Head of caudate nucleus (tissue), 42 donors: Measurements from ENCODE around the gene SSTR4.

Experiments used
- DNase-seq, 42 donors: peaks; one replicate each; pipeline versions ENCODE4 v3.0.0 to v3.0.0-alpha.2; 2020 to 2021; ENCODE audit warnings: mixed read lengths in 7 of 42
- intact Hi-C: fragments of 100-400 bp; cut with DNase I; formaldehyde crosslinking; loops from one replicate; pipeline ENCODE4 v1.15.0; 2022

The SSTR4 gene

DNA sequence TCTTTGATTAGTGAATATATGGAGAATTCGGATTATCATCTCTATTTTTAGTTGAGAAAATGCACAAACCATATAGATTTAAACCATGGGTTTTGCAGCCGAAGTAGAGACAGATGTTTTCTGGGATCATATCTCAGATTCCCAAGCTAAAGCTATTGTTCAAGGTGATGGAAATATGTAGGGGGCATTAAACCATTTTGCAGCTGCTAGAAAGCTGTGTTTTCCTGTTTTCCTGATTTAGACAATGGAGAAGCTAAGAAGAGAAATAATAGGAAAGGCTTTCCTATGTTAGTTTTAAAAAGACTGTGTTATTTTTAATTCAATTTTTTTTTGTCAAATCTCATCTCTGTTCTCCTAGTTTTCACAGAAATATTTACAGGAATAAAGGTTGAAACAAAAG lies 44.8 kb downstream of the SSTR4 start:
- intact Hi-C loops: no loop called here
- DNase-seq: no peak

- intact Hi-C loops: no loop called here
- DNase-seq: no peak
Measured at GRCh38 chr20:23080521-23080920, 45.4 kb downstream of the SSTR4 start.

- DNase-seq: no peak
- intact Hi-C loops: no loop called here
Measured at GRCh38 chr20:23081263-23081819, 46.2 kb downstream of the SSTR4 start.

DNA sequence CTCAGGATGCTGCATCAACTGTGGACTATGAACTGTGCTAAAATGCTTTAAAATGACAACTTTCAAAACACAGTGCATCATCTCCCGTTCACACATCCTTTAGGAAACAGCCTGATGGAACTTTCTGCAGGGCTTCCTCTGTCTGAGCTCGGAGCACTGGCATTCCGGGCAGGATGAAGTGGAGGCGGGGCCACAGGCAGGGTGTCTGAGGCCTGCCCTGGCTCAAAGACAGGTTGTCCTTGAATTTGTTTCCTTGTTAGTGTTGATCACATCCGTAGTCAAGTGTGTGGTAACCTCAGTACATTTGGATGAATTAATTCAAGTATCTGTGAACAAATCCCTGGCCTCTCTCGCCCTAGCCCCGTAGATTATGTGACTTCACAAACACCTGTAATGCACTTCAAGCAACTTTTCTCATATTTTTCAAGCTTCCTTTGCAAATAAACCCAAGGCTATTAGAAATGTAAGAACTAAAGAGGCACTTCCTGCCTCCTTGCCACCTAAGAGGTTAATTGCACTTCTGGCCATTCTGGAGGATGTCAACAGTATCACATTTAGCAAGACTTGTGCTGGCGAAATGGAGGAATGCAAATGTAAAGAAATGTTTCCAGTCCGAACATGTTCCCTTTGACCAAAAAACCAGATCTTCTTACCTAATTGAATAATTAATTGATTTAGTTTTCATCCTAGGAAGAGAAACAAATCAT lies 47.9 kb downstream of the SSTR4 start:
- DNase-seq: no peak
- intact Hi-C loops: no loop called here

GRCh38 chr20:23083553-23084220 lies 48.6 kb downstream of the SSTR4 start:
- intact Hi-C loops: no loop called here
- no peak for DNase-seq

DNA sequence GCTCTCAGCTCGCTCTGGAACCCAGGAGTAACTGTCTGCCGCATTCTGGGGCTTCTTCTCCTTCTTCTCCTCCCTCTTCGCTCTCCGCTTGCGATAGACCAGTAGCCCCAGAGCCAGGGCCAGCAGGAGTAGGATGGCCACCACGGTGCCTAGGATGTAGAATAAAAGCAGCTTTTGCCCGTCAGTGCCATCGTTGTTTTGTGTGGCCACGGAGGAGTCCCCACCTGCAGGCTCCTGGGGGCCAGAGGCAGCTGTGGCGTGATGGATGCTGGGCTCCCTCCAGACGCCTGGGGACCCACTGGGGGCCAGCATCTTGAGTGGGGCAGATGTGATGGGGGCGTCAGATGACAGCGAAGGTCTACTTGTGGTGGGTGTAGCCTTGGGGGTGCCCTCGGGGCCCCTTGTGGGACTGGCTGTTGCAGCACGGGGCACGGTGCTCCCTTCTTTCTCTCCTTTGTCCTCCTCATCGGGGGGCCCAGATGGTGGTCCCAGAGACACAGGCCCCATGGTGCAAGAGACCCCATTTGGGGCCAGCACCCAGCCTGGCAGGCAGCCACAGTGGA lies 49.3 kb downstream of the SSTR4 start:
- no peak for DNase-seq
- intact Hi-C loops: no loop called here

DNA sequence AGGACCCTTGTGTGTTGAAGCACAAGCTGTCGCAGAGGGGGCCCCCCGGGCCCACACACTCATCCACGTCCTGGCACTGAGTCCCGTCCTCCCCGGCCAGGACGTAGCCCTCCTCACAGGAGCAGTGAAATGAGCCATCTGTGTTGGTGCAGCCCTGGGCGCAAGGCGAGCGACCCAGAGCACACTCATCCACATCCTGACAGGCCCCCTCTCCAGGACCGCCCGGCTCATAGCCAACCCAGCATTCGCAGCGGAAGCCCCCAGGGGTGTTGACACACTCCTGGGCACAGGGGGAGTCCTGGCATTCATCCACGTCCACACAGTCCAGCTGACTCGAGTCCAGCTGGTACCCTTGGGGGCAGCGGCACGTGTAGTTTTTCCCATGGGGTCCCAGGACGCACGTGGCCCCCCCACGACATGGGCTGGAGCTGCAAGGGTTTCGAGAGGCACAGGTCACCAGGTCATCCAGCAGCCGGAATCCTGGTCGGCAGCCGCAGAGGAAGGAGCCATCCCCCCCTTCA lies 49.8 kb downstream of the SSTR4 start:
- no peak for DNase-seq
- intact Hi-C loops: no loop called here

DNA sequence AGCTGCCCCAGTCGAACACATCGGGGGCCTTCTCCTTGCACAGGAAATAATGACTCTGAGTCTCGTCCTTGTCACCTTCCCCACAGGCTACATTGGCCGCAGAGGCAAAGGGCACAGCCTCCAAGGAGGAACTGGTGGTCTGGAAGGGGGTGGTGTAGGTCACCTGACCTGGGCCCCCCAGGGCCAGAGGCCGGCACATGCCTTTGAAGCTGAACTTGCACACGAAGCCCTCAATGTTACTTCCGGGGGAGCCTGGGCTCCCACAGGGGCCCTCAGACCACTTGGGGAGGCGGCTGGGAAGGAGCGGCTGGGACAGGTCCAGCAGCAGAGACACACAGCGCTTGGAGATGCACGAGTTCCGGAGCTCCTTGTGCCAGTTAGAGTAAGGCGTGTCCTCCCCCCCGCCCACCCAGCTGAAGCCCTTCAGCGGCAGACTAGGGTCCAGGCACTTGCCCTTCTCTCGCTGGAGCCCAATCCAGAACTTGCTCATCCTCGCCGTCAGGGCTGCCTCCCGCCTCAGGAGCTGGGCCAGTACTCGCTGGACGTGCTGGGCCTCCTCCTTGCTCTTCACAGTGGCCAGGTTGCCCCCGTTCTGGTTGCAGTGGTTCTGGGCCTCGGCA lies 50.4 kb downstream of the SSTR4 start:
- DNase-seq: peak in 1 of 42 donors; percentile 1
- intact Hi-C loops: no loop called here

DNA sequence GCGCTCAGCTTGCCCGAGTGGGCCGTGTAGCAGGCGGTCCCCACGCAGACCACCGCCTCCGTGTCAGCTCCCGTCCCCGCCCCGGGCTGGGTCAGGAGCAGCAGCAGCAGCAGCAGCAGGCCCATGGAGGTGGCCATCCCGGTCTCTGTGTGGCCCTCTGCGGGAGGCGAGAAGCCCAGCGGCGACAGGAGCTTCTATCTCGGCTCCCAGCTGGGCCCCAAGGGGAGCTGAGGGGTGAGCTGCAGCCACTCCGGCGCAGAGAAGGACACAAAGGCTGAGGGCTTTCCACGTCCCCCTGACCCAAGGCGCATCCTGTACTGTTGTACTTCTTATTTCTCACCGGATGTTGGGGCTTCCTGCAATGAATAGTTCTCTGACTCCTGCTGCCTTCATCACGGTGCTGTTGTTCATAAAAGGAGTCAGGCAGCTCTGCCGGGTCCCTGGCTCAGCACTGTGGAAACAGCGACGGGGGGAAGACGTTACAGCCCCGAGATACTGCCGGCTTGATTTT lies 51.0 kb downstream of the SSTR4 start, which contains the start of gene CD93:
Gene CD93, minus strand, starts transcription at position 269 of the 511 bp plus-strand sequence. Its CDS starts 132 bp downstream, at position 137.
- peak in 1 of 42 donors; percentile 10 for DNase-seq
- intact Hi-C loops: no loop called here

- peak in 5 of 42 donors; percentile 10 to 48 (median 28) for DNase-seq
- intact Hi-C loops: no loop called here
Measured at GRCh38 chr20:23086931-23087411, 51.9 kb downstream of the SSTR4 start.

DNA sequence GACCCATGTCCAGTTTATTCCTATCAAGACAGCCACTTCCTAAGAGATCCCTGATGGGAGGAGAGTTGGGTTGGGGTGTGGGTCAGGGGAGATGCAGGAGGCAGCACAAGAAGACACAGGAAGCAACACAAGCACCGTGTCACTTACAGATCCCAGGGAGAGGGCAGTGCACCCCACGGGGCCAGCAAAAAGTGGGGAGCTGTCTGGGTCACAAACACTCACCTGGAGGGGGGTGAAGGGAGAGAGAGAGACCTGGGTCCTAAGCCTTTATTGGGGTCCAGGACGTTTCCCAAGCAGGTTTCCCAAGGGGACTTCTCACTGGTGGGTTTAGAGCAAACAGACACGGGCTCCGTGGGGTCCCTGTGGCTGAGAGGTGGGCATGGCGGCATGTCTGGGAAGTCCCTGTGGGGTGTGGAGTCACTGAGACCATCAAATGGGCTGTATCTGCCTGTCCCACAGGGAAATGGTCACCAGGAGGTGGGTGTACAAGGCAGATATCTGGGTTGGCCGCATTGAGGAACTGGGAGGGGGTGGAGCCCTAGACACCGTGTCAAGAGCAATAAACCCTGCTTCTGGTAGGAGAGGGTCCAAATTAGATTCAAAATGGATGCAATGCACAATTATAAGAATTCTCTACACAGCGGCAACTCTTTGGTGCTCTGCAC lies 52.6 kb downstream of the SSTR4 start:
- DNase-seq: peak in 1 of 42 donors; percentile 21
- intact Hi-C loops: no loop called here
